GM23248 (cell line): Measurements from ENCODE around the gene UROC1.

Source experiments
- EZH2 ChIP-seq: fragments of 200-600 bp; sonication (generic); IDR thresholded peaks from 2 replicates; pipeline ENCODE4 v1.6.1; 2018; ENCODE audit warnings: antibody characterized with exemption, mild to moderate bottlenecking; ENCODE audit not compliant: insufficient read depth, poor library complexity, severe bottlenecking
- EZH2phosphoT487 ChIP-seq: fragments of 200-600 bp; sonication (generic); IDR thresholded peaks from 2 replicates; pipeline ENCODE4 v1.6.1; 2018; ENCODE audit warnings: antibody characterized with exemption, moderate library complexity, mild to moderate bottlenecking, low read depth; ENCODE audit not compliant: insufficient read depth

GRCh38 chr3:126507886-126508285, 9.7 kb downstream of the UROC1 start:
- TF ChIP-seq EZH2 (no peak), EZH2phosphoT487 (no peak)
